ENCODE results near the gene HIPK3. TPM values are rescaled to one million over a fixed set of nuclear protein-coding genes. Genes with fewer than 3 reads are reported as not detected.

Gene HIPK3
- total RNA-seq, 6 experiments from 2014 or later = 40.8 to 52.5 (median 47.3) TPM

GRCh38 chr11:33325451-33325850 is 68.3 kb downstream of the HIPK3 start:
- no peak for TF ChIP-seq CTCF (IDR thresholded peaks at IDR 0.05)
- Mint-ChIP-seq H3K36me3 (ENCODE audit: low read depth) (no peaks in the 10 kb centered on the region), H3K27me3 (ENCODE audit: insufficient read depth) (no peaks in the 10 kb centered on the region; the same call in 1 of the 2 replicates), H3K4me3 (no peak overlapping the region), H3K4me1 (ENCODE audit: low read depth) (peaks cover 57% of the 10 kb centered on the region), H3K9me3 (no peaks in the 10 kb centered on the region), H3K27ac (no peak overlapping the region)
- no peak for DNase-seq

GRCh38 chr11:33329705-33330329 is 72.6 kb downstream of the HIPK3 start:
- H3K27ac Mint-ChIP-seq = 0 out of 2 replicates have a peak overlapping the region, but pooled peaks have one; percentile 15
- no peak overlapping the region for H3K4me3 Mint-ChIP-seq
- peak; percentile 86 for TF ChIP-seq CTCF (IDR thresholded peaks at IDR 0.05)
- peaks cover 41% of the 10 kb centered on the region for H3K4me1 Mint-ChIP-seq (ENCODE audit: low read depth)
- H3K36me3 Mint-ChIP-seq (ENCODE audit: low read depth) = no peaks in the 10 kb centered on the region
- H3K27me3 Mint-ChIP-seq (ENCODE audit: insufficient read depth) = no peaks in the 10 kb centered on the region; the same call in 1 of the 2 replicates
- no peaks in the 10 kb centered on the region for H3K9me3 Mint-ChIP-seq
- DNase-seq = peak; percentile 63

- Mint-ChIP-seq H3K36me3 (ENCODE audit: low read depth) (no peaks in the 10 kb centered on the region), H3K27ac (no peak overlapping the region), H3K4me3 (no peak overlapping the region), H3K27me3 (ENCODE audit: insufficient read depth) (no peaks in the 10 kb centered on the region; the same call in none of the 2 replicates), H3K4me1 (ENCODE audit: low read depth) (peaks cover 6% of the 10 kb centered on the region), H3K9me3 (no peaks in the 10 kb centered on the region)
- DNase-seq = no peak
- no peak for TF ChIP-seq CTCF (IDR thresholded peaks at IDR 0.05)
These were observed 76.6 kb downstream of the HIPK3 start for GRCh38 chr11:33333816-33334215.

GRCh38 chr11:33334627-33335026 is 77.4 kb downstream of the HIPK3 start:
- DNase-seq = no peak
- Mint-ChIP-seq H3K27me3 (ENCODE audit: insufficient read depth) (no peaks in the 10 kb centered on the region; the same call in none of the 2 replicates), H3K4me3 (no peak overlapping the region), H3K4me1 (ENCODE audit: low read depth) (peaks cover 3% of the 10 kb centered on the region), H3K9me3 (no peaks in the 10 kb centered on the region), H3K27ac (no peak overlapping the region), H3K36me3 (ENCODE audit: low read depth) (peaks cover 5% of the 10 kb centered on the region; the same call in 1 of the 2 replicates)
- no peak for TF ChIP-seq CTCF (IDR thresholded peaks at IDR 0.05)

GRCh38 chr11:33339247-33339646 is 82.1 kb downstream of the HIPK3 start:
- no peak for TF ChIP-seq CTCF (IDR thresholded peaks at IDR 0.05)
- peaks cover 15% of the 10 kb centered on the region for H3K36me3 Mint-ChIP-seq (ENCODE audit: low read depth)
- H3K4me3 Mint-ChIP-seq = no peak overlapping the region
- H3K4me1 Mint-ChIP-seq (ENCODE audit: low read depth) = no peaks in the 10 kb centered on the region
- H3K27me3 Mint-ChIP-seq (ENCODE audit: insufficient read depth) = no peaks in the 10 kb centered on the region; the same call in 1 of the 2 replicates
- no peak overlapping the region for H3K27ac Mint-ChIP-seq
- H3K9me3 Mint-ChIP-seq = no peaks in the 10 kb centered on the region
- DNase-seq = no peak
